HTERT RPE-1 (cell line): ENCODE measurements around the gene AMDHD2.

Source experiments
- in situ Hi-C: fragments of 300-500 bp; cut with MboI; formaldehyde crosslinking; loops from 4 replicates; pipeline ENCODE4 v1.14.3; 2020; ENCODE audit warnings: low sequenced_read_pairs

Gene AMDHD2

GRCh38 chr16:2515180-2515851 lies 4.9 kb upstream of the AMDHD2 start:
- in situ Hi-C loops: no loop called here

- in situ Hi-C loops: no loop called here
Measured at GRCh38 chr16:2516391-2517240, 3.6 kb upstream of the AMDHD2 start.

DNA sequence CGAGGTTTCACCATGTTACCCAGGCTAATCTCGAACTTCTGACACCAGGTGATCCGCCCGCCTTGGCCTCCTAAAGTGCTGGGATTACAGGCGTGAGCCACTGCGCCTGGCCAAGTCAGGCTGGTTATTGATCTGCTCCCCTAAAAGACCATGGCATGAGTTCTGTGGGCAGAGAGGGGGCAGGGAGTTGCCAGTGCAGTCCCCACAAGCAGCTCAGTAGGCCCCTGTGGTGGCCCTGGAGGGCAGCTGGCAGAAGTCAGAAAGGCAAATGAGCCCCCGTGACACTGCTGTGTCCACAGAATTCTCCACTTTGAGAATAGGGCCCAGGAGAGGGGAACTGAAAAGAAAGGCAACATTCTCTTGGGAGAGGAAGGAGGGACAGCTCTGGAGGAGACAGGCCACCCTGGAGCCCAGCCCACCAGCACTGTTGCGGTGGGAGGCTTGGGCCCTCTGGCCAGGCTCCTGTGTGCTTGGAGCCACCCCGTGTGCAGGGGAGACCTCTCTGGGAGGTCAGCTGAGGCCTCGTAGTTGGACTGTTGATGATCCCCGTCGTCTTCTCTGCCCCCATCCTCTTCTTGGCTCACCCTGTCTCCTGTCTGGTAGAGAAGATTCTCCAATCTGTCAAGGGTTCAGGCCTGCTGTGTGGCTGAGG lies 2.1 kb upstream of the AMDHD2 start:
- in situ Hi-C loops: no loop called here

DNA sequence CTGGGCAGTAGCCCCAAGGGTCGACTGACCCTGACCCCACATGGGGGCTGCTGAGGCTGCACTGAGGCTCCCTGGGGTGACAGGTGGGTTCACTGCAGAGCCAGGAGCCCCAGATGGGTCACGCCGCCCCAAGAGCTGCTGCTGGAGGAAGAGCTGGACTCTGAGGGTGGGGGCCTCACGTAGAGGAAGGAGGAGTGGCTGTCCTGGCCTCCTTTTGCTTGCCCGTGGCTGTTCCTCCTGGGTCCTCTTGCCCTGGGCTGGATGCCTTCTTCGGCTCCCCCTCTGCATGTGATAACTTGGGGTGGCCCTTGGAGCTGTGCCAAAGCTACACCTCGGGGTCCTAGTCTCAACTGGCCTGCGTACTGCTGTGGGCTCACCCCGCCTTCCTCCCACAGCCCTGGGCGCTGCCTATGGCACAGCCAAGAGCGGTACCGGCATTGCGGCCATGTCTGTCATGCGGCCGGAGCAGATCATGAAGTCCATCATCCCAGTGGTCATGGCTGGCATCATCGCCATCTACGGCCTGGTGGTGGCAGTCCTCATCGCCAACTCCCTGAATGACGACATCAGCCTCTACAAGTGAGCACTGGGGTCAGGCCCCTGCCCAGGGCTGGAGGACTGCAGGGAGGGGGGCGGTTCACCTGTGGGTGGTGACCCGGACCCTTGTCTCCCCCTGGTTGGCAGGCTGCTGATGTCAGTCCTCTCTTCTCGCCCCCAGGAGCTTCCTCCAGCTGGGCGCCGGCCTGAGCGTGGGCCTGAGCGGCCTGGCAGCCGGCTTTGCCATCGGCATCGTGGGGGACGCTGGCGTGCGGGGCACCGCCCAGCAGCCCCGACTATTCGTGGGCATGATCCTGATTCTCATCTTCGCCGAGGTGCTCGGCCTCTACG lies 1.1 kb upstream of the AMDHD2 start:
- in situ Hi-C loops: no loop called here

DNA sequence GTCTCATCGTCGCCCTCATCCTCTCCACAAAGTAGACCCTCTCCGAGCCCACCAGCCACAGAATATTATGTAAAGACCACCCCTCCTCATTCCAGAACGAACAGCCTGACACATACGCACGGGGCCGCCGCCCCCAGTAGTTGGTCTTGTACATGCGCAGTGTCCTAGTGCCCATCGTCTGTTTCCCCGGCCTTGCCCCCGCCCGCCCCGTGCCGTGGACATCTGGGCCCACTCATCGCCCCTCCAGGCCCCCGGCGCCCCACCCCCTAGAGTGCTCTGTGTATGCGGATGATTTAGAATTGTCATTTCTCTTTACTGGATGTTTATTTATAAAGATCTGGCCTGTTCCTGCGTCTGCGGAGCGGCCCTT lies 475 bp upstream of the AMDHD2 start:
- in situ Hi-C loops: no loop called here

GRCh38 chr16:2520784-2521531 lies 787 bp downstream of the AMDHD2 start:
- in situ Hi-C loops: no loop called here

DNA sequence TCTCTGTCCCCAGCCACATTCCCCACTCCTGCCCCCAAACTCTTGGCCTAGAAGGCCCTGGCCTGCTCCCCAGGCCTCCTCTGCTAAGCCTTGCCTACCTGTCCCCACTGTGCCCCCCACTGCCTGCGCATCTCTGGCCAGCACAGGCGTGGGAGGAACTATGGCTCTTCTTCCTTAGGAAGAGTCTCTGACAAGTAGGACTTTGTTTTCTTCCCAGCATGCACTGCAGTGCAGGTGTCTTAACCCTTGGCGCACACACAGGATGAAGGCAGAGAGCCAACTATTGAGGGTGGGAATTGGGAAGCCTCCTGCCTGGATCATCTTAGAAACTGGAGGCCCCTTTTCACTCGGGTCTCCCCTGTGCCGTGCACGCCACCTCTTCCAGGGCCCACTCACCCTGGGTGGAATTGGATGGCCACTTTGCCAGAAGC lies 3.6 kb downstream of the AMDHD2 start:
- in situ Hi-C loops: no loop called here

DNA sequence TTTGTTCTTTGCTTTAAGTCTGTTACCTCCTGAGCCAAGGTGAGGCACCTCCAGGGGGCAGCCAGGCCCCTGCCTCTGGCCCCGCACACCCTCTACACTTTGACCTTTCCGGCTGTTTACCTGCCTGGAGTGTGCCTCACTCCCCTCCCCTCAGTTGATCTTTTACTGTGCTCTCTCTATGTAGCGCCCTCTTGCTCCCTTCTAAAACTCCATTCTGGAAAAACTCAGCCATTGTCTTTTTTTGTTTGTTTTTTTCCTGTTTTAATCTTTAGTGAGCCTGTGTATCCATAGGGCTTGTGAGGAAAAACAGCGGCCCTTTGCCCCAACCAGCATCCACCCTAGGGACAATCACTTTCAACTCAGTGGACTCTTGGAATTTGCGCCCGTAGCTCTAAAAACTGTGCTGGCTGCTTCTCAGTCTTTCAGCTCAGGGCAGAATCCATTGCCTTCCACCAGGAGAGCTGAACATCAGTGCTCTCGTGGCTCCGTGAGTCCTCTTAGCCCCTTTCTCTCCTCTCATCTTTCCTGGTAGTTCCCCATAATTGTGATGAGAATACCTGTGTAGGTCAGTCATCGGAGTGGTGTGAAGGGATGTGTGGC lies 4.3 kb downstream of the AMDHD2 start:
- in situ Hi-C loops: no loop called here

DNA sequence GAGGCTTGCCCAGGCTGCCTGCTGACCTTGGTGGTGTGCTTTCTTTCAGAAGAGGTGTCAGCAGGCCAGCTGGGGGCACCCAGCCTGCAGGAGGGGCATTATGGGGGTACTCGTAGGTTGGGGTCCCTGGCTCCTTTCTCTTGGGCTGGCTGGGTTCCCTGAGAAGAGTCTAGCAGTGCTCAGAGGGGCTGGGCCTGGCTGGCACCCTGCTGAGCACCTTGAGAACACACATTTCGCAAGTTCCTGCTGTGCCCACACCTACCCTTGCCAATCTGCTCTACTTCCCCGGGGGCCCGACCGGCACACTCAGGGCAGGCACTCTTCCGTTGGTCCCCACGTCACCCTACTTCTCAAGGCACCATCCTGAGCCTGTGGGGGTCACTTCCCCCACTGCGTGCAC lies 6.0 kb downstream of the AMDHD2 start:
- in situ Hi-C loops: no loop called here

DNA sequence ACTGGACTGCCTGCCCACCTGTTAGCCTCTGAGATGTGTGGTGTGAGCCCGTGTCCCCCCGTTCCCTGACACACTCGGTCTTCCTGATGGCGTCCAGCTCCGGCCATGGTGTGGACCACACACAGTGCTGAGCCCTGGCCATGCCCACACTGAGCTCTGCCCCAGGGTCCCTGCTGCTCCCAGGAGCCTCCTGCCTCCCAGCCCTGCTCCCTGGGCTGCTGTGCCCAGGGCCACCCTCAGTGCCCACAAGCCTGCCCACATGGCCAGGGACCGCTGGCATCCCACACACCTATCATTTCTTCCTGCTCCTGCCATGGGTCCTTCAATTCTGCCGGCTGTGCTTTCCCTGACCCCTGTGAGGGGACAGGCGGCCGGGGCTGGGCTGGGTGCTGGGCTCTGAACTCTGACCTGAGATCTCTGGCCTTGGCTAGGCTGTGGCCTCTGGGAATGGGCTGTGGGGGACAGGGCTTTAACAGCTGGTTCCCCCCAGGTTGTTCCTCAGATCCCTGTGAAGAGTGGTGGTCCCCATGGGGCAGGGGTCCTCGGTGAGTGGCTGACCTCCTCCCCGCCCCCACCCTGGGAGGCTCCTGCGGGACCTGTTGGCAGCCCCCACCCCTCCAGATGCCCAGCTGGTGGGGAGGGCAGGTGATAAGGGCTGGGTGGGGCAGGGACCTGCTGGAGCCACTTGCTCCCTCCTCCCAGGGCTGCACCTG lies 7.1 kb downstream of the AMDHD2 start:
- in situ Hi-C loops: no loop called here

DNA sequence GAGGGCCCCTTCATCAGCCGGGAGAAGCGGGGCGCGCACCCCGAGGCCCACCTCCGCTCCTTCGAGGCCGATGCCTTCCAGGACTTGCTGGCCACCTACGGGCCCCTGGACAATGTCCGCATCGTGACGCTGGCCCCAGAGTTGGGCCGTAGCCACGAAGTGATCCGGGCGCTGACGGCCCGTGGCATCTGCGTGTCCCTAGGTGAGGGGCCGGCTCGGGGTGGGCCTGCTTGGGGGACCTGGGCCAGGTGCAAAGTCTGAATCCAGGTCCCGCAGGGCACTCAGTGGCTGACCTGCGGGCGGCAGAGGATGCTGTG lies 7.6 kb downstream of the AMDHD2 start:
- in situ Hi-C loops: no loop called here

GRCh38 chr16:2528161-2529060 lies 8.2 kb downstream of the AMDHD2 start:
- in situ Hi-C loops: no loop called here

DNA sequence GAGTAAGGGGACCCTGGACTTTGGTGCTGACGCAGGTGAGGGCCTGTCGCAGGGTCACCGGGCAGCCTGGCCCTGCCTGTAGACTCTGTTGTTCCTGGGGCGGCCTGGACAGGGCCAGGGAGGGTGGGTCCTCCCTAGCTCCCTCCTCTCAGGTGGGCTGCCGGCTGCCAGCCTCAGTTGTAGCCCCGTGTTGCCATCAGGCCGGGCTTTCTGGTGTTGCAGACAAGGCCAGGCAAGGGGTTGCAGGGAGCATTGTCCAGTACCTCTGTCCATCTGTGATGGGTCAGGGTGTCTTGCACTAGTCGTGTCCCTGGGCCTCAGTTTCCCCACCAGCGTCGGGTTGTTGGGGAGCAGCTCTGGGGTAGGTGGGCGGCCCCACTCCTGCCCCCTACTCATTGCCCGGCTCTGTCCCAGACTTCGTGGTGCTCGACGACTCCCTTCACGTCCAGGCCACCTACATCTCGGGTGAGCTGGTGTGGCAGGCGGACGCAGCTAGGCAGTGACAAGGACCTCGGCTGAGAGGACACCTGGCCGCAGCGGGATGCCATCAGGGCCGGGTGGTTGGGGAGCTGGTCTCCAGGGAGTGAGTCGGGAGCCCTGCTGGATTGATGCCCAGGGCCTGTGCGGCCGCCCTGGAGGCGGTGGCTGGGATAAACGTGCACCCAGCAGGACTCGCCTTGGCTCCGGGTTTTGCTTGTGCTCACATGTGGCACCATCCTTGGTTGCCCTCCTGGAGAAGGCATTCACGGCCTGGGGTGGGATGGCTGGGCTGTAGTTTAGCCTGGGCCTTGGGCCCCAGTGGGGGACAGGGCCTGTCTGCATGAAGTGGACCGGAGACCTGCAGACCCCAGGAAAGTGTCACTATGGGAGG lies 9.1 kb downstream of the AMDHD2 start:
- in situ Hi-C loops: no loop called here

DNA sequence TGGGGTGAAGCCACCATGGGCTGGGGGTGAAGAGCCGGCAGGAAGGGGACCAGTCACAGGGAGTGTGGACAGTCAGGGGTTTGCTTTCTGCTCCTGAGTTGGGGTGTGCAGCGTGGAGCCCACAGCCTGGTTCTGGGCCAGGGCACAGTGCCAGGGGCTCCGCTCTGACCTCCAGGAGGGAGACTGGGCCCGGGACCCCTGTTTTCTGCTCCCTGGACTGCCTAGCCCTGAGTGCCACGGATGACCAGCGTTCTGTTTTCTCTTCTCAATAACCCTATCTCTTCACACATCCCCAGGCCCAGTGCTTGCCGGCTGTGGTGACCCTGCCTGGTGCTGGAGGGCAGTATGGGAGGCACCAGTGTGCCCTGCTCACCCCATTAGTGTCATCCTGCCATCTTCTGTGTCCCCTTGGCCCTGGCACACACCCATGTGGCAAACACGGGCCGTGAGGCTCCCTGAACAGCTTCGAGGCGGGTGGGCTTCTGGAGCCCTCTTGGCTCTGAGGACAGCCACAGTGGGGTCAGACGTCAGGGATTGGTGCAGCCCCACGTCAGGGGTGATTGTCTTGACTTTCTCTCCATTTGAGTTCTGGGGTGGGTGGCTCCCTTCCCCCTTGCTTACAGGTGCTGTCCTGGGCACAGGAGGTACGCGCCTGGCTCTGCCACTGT lies 9.9 kb downstream of the AMDHD2 start:
- in situ Hi-C loops: no loop called here

GRCh38 chr16:2530629-2531318 lies 10.6 kb downstream of the AMDHD2 start:
- in situ Hi-C loops: no loop called here

DNA sequence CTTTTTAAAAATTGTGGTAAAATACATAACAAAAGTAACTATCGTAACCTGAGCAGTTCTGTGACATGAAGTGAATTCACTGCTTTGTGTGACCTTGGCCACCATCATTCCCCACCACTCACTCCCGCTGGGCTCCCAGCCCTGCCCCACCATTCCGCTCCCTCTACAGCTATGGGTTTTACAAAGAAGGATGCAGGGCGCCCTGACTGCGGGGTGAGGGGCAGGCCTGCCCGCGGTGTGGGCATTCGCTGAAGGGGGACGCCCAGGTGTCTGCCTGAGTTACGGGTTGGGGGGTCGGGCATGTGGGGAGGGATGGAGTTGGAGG lies 11.2 kb downstream of the AMDHD2 start, which contains the start of gene CEMP1:
TSS of gene CEMP1 (minus strand) at position 38 of the 325 bp plus-strand sequence. CDS start 335 bp downstream, outside the sequence.
- in situ Hi-C loops: no loop called here
